Measurements from ENCODE around the gene LPIN1. TPM values are rescaled to one million over a fixed set of nuclear protein-coding genes. Genes with fewer than 3 reads are reported as not detected.

The LPIN1 gene
- total and polyA plus RNA-seq, 2 of the 13 experiments (the other 11 are each of a cell fraction or from before 2014, with no cell fraction given) = 9.7 to 19.4 TPM

DNA sequence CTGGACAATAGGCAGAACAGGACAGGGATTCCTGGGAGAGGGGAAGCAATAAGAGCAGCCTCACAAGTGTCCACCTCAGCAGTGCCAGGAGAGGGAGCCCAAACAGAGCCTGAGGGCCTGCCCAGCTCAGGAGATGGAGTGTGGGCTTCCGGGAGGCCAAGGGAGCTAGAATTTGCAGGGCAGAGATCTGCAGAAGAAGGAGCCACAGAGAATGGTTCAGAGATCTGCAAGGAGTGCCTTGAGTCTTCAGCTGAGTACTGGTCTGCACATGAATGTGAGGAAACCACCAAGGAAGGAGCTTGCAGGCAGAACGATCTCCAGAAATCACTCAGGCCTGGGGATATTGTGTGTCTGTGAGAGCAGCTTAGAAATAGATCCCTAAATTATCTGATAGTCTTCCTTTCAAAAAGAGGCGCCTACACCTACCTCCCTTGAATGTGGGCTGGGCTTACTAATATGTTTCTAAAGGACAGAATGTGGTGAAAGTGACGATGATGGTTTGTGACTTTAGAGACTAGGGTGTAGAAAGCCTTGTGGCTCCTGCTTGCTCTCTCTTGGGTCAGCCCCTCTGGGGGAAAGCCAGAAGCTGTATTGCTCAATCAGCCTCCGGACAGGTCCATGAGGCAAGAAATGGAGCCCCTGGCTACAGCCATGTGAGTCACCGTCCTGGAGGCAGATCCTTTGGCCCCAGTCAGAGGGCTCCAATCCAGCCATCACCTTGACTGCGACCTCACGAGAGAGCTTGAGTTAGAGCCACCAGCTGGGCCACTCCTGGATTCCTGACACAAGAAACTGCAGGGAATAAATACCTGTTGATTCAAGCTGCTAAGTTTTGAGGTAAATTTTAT lies 7.6 kb upstream of the LPIN1 start (continued):
- TF ChIP-seq DMTF1 (CRISPR knock-in tag; IDR thresholded peaks at IDR 0.05) (no peak), ZNF678 (CRISPR knock-in tag; IDR thresholded peaks at IDR 0.05) (no peak), ZBTB3 (CRISPR knock-in tag; IDR thresholded peaks at IDR 0.05; ENCODE audit: borderline replicate concordance, low read depth) (no peak), SMC3 (IDR thresholded peaks at IDR 0.05; ENCODE audit: low read length) (peak; percentile 71), ZNF329 (CRISPR knock-in tag; IDR thresholded peaks at IDR 0.05; ENCODE audit: low read depth) (no peak), ZSCAN21 (CRISPR knock-in tag; IDR thresholded peaks at IDR 0.05; ENCODE audit: borderline replicate concordance) (no peak), FOSL2 (CRISPR knock-in tag; IDR thresholded peaks at IDR 0.05) (peak; percentile 94), HNRNPUL1 (IDR thresholded peaks at IDR 0.05; ENCODE audit: low read depth, low read length) (no peak), ELF3 (CRISPR knock-in tag; IDR thresholded peaks at IDR 0.05) (peak; percentile 85), ZNF564 (CRISPR knock-in tag; IDR thresholded peaks at IDR 0.05) (no peak), ZNF772 (CRISPR knock-in tag; IDR thresholded peaks at IDR 0.05) (no peak), ZNF766 (CRISPR knock-in tag; IDR thresholded peaks at IDR 0.05; ENCODE audit: borderline replicate concordance) (no peak), HMG20B (CRISPR knock-in tag; conservative IDR thresholded peaks at IDR 0.05) (no peak), IRX3 (CRISPR knock-in tag; IDR thresholded peaks at IDR 0.05; ENCODE audit: borderline replicate concordance, low read depth) (no peak), SRY (CRISPR knock-in tag; IDR thresholded peaks at IDR 0.05) (no peak), ZNF12 (CRISPR knock-in tag; IDR thresholded peaks at IDR 0.05) (no peak)
- TF ChIP-seq, protein P1, sequence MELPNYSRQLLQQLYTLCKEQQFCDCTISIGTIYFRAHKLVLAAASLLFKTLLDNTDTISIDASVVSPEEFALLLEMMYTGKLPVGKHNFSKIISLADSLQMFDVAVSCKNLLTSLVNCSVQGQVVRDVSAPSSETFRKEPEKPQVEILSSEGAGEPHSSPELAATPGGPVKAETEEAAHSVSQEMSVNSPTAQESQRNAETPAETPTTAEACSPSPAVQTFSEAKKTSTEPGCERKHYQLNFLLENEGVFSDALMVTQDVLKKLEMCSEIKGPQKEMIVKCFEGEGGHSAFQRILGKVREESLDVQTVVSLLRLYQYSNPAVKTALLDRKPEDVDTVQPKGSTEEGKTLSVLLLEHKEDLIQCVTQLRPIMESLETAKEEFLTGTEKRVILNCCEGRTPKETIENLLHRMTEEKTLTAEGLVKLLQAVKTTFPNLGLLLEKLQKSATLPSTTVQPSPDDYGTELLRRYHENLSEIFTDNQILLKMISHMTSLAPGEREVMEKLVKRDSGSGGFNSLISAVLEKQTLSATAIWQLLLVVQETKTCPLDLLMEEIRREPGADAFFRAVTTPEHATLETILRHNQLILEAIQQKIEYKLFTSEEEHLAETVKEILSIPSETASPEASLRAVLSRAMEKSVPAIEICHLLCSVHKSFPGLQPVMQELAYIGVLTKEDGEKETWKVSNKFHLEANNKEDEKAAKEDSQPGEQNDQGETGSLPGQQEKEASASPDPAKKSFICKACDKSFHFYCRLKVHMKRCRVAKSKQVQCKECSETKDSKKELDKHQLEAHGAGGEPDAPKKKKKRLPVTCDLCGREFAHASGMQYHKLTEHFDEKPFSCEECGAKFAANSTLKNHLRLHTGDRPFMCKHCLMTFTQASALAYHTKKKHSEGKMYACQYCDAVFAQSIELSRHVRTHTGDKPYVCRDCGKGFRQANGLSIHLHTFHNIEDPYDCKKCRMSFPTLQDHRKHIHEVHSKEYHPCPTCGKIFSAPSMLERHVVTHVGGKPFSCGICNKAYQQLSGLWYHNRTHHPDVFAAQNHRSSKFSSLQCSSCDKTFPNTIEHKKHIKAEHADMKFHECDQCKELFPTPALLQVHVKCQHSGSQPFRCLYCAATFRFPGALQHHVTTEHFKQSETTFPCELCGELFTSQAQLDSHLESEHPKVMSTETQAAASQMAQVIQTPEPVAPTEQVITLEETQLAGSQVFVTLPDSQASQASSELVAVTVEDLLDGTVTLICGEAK (IDR thresholded peaks at IDR 0.05) = no peak
- TF ChIP-seq, protein P1 (CRISPR knock-in tag; IDR thresholded peaks at IDR 0.05) = no peak
- TF ChIP-seq, protein P2, sequence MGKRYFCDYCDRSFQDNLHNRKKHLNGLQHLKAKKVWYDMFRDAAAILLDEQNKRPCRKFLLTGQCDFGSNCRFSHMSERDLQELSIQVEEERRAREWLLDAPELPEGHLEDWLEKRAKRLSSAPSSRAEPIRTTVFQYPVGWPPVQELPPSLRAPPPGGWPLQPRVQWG (CRISPR knock-in tag; IDR thresholded peaks at IDR 0.05; ENCODE audit: borderline replicate concordance, low read depth) = no peak
